GM21737 (cell line): ENCODE results near the gene SYMPK.
"Not testable (repeated sequence)": the region's sequence is repeated elsewhere in the genome, so short reads cannot be mapped to it uniquely, and the experiment has no call there.

Experiments used
- ATAC-seq: cut with Tn5 transposase; IDR thresholded peaks from one replicate; pipeline ENCODE4 v1.9.1; 2021; ENCODE audit warnings: mild to moderate bottlenecking, moderate library complexity; ENCODE audit not compliant: unreplicated experiment

SYMPK gene

GRCh38 chr19:45809643-45810159 lies 53.2 kb downstream of the SYMPK start:
- ATAC-seq, result no peak

GRCh38 chr19:45805719-45806118 lies 57.2 kb downstream of the SYMPK start:
- ATAC-seq, result no peak

GRCh38 chr19:45804959-45805230 lies 58.1 kb downstream of the SYMPK start:
- no peak for ATAC-seq

GRCh38 chr19:45804140-45804958 lies 58.6 kb downstream of the SYMPK start:
- no peak for ATAC-seq

GRCh38 chr19:45801603-45802175 lies 61.3 kb downstream of the SYMPK start:
- no peak for ATAC-seq

GRCh38 chr19:45800070-45800553 lies 62.8 kb downstream of the SYMPK start:
- no peak for ATAC-seq

GRCh38 chr19:45799541-45799940 lies 63.4 kb downstream of the SYMPK start:
- not testable (repeated sequence) for ATAC-seq

- ATAC-seq, result no peak
These were observed 63.9 kb downstream of the SYMPK start for GRCh38 chr19:45798995-45799517.

- no peak for ATAC-seq
These were observed 68.3 kb downstream of the SYMPK start for GRCh38 chr19:45794627-45795026.

- ATAC-seq, result no peak
These were observed 69.1 kb downstream of the SYMPK start for GRCh38 chr19:45793876-45794275.

- no peak for ATAC-seq
These were observed 69.8 kb downstream of the SYMPK start for GRCh38 chr19:45793178-45793564.

GRCh38 chr19:45792470-45793177 lies 70.3 kb downstream of the SYMPK start, which contains the start of gene DMWD:
Gene DMWD (minus strand): TSS chr19:45792845. CDS start chr19:45792756, 89 bp downstream.
- ATAC-seq, result peak; percentile 91

GRCh38 chr19:45791744-45792469 lies 71.0 kb downstream of the SYMPK start:
- ATAC-seq, result no peak

- no peak for ATAC-seq
These were observed 72.0 kb downstream of the SYMPK start for GRCh38 chr19:45790942-45791341.

- no peak for ATAC-seq
These were observed 73.7 kb downstream of the SYMPK start for GRCh38 chr19:45789035-45789786.

- ATAC-seq, result no peak
These were observed 76.4 kb downstream of the SYMPK start for GRCh38 chr19:45786533-45786894.

GRCh38 chr19:45785781-45786532 lies 77.0 kb downstream of the SYMPK start:
- no peak for ATAC-seq

- no peak for ATAC-seq
These were observed 77.8 kb downstream of the SYMPK start for GRCh38 chr19:45785097-45785496.

- no peak for ATAC-seq
These were observed 78.9 kb downstream of the SYMPK start for GRCh38 chr19:45784096-45784495.
